ENCODE measurements around the gene DBNDD1.

DBNDD1 gene

DNA sequence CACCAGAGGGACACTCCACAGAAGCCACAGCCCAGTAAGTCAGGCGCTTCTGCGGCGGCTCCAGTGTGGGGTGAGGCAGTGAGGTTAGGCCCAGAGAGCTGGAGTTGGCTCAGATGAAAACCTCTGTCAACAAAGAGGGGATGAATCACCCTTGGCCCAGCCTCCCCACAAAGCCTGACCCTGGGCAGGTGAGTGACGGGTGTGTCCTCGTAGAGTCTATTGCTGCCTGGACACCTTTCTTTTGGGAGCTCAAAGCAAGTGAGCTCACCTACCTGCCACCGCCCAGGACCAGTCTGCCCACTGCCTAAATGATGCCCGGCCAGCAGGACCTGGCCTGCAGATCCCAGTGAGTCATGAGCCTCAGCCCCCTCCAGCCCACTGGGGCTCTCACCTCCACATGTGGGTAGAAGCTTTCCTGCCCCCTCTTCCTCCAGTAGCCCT, 24.9 kb upstream of the DBNDD1 start:
- no peak overlapping the region for H3K4me3 ChIP-seq (ENCODE audit: low read depth, low read length)
- DNase-seq (ENCODE audit: low read depth), result no peak
- TF ChIP-seq, protein P1, sequence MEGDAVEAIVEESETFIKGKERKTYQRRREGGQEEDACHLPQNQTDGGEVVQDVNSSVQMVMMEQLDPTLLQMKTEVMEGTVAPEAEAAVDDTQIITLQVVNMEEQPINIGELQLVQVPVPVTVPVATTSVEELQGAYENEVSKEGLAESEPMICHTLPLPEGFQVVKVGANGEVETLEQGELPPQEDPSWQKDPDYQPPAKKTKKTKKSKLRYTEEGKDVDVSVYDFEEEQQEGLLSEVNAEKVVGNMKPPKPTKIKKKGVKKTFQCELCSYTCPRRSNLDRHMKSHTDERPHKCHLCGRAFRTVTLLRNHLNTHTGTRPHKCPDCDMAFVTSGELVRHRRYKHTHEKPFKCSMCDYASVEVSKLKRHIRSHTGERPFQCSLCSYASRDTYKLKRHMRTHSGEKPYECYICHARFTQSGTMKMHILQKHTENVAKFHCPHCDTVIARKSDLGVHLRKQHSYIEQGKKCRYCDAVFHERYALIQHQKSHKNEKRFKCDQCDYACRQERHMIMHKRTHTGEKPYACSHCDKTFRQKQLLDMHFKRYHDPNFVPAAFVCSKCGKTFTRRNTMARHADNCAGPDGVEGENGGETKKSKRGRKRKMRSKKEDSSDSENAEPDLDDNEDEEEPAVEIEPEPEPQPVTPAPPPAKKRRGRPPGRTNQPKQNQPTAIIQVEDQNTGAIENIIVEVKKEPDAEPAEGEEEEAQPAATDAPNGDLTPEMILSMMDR (IDR thresholded peaks at IDR 0.05; ENCODE audit: control insufficient read depth, extremely low read depth, insufficient read depth), result no peak

DNA sequence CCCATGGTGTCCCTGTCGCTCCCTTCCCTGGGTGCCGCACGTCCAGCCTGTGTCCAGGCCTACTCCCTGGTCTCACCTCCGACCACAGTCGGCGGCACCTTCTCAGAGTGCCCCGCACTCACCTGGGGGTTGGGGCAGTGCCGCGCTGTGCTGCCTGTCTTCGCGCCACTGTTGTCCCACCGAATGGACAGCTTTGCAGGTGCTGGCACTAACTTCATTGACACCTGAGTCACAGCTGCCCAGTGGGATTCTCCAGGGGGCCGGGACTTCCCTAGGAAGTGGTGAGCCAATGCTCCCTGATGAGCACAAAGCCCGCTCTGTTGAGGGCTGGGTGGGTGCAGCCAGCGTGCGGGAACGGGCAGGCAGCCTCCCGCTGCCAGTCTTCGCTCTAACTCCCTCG, 24.3 kb upstream of the DBNDD1 start:
- DNase-seq (ENCODE audit: low read depth), result no peak
- TF ChIP-seq, protein P1 (IDR thresholded peaks at IDR 0.05; ENCODE audit: control insufficient read depth, extremely low read depth, insufficient read depth), result no peak
- no peak overlapping the region for H3K4me3 ChIP-seq (ENCODE audit: low read depth, low read length)

DNA sequence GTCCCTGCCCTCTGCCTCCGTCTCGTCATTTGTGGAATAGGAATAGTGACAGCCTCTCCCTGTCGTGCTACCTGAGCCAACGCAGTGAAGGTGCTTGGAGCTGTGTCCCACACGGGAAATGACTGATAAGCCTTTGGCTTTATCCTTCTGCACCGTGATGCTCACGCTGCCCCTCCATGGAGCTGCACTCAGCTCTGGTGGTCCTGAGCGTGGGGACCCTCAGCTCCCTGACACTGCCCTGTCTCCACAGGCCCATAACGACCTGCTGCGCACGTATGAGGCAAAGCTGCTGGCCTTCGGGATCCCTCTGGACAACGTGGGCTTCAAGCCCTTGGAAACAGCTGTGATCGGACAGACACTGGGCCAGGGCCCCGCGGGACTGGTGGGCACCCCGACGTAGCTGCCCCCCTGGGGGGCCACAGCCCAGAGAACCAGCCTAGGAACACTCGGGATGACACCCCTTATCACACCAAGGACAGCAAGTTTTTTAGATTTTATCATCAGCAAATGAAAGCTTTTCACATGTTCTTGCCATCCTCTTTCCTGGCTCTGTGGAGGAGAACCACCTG, 23.8 kb upstream of the DBNDD1 start:
- TF ChIP-seq, protein P1 (IDR thresholded peaks at IDR 0.05; ENCODE audit: control insufficient read depth, extremely low read depth, insufficient read depth), result no peak
- no peak overlapping the region for H3K4me3 ChIP-seq (ENCODE audit: low read depth, low read length)
- DNase-seq (ENCODE audit: low read depth), result no peak

DNA sequence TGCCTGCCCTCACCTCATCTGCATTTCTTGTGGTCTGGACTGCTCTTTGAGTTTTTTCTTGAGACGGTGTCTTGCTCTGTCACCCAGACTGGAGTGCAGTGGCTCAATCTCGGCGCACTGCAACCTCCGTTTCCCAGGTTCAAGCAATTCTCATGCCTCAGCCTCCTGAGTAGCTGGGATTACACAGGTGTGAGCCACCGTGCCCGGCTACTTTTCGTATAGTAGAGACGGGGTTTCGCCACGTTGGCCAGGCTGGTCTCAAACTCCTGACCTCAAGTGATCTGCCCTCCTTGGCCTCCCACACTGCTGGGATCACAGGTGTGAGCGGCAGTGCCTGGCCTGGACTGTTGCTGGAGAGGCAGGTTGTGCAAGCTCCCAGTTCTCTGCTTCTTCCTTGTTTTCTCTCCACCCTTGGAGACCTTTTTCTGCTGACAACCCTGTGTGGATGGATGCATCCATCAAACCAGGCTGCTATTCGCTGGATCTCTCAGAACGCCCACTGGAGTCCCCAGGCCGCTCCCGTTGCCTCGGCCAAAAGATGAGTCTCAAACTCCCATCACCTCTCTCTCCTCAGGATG, 22.7 kb upstream of the DBNDD1 start:
- DNase-seq (ENCODE audit: low read depth), result no peak
- TF ChIP-seq, protein P1 (IDR thresholded peaks at IDR 0.05; ENCODE audit: control insufficient read depth, extremely low read depth, insufficient read depth), result no peak
- no peak overlapping the region for H3K4me3 ChIP-seq (ENCODE audit: low read depth, low read length)

DNA sequence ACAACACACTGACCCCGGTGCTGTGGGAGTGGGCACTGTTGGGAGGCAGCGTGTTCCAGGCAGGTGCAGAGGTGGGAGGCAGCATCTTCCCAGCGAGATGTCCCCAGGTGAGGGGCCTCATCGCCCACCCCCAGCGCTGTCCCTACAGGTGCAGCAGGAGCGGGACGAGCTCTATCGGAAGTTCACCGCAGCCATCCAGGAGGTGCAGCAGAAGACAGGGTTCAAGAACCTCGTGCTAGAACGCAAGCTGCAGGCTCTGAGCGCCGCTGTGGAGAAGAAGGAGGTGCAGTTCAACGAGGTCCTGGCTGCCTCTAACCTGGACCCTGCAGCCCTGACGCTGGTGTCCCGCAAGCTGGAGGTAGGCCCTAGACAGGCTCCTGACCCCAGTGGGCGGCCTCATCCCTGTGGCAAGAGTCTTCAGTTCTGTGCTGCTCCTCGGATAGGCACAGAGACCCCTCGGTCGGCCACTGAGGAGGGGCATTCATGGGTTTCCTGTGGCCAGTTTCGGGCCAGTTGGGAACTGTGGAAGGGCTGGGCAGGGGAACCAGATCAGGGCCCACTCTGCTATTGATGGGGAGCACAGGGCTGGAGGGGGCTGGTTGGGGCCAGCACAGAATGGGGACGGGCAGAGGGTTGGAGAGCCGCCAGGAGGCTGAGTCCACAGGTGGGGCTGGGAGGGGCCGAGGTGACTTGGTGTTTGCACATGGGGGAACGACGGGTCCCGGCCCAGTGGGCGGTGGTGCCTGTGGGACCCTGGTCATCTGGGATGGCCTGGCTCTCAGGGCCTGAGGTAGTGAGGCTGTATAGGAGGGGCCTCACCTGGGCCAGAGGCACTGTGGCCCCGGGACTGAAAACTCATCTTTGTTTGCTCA, 21.1 kb upstream of the DBNDD1 start:
- TF ChIP-seq, protein P1 (IDR thresholded peaks at IDR 0.05; ENCODE audit: control insufficient read depth, extremely low read depth, insufficient read depth), result no peak
- no peak overlapping the region for H3K4me3 ChIP-seq (ENCODE audit: low read depth, low read length)
- DNase-seq (ENCODE audit: low read depth), result no peak

DNA sequence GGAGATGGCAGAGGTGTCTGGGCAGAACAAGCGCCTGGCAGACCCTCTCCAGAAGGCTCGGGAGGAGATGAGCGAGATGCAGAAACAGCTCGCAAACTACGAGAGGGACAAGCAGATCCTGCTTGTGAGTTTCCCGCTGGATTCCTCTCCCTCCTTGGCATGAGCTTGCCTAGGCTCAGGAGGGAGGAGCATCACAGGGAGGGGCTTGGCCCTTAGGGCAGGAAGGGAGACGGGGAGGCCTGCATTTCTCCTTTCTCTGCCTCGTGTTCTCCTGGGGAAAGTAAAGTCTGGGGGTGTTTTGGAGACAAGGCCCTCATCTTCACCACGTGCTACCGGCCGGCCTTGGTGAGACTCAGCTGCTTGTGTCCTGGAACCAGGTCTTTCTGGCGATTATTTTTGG, 18.0 kb upstream of the DBNDD1 start:
- no peak for DNase-seq (ENCODE audit: low read depth)
- TF ChIP-seq, protein P1 (IDR thresholded peaks at IDR 0.05; ENCODE audit: control insufficient read depth, extremely low read depth, insufficient read depth), result no peak
- H3K4me3 ChIP-seq (ENCODE audit: low read depth, low read length), result no peak overlapping the region

All from LNCaP clone FGC (cell line).